HG02884 (cell line): Measurements from ENCODE around the gene E2F2.
"Not testable (repeated sequence)": the region's sequence is repeated elsewhere in the genome, so short reads cannot be mapped to it uniquely, and the experiment has no call there.

Source experiments
- ATAC-seq: cut with Tn5 transposase; IDR thresholded peaks from one replicate; pipeline ENCODE4 v1.9.1; 2021; ENCODE audit warnings: mild to moderate bottlenecking, moderate library complexity; ENCODE audit not compliant: unreplicated experiment

E2F2 gene

DNA sequence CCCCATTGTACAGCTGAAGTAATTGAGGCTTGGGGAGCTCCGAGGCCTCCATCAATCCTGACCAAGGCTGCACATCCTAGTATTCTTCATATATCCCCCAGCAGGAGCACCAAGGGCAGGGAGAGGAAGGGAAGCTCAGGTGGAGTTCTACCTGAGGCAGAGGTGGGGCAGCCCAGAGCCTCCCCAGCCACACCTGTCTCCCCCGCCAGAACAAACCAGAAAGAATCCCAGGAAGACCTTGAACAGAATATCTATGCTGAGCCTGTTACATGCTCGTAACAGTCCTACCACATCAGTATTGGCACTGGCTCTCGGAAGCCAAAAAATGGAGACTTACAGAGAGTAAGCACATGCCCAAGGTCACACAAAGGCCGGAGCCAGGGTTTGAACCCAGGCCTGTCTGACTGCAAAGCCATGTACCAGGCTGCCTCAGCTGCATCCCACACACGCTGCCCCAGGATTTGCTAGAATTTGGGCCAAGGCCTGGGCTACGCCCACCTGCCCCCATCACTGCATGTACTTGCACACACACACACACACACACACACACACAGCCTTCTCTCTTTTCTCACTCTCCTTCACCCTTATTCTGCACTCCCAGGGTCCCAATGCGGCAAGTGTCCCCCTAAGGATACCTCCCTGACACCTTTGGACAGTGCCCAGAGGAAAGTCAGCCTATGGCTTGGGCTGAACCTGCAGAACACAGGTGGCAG is 4.5 kb downstream of the E2F2 start:
- no peak for ATAC-seq

DNA sequence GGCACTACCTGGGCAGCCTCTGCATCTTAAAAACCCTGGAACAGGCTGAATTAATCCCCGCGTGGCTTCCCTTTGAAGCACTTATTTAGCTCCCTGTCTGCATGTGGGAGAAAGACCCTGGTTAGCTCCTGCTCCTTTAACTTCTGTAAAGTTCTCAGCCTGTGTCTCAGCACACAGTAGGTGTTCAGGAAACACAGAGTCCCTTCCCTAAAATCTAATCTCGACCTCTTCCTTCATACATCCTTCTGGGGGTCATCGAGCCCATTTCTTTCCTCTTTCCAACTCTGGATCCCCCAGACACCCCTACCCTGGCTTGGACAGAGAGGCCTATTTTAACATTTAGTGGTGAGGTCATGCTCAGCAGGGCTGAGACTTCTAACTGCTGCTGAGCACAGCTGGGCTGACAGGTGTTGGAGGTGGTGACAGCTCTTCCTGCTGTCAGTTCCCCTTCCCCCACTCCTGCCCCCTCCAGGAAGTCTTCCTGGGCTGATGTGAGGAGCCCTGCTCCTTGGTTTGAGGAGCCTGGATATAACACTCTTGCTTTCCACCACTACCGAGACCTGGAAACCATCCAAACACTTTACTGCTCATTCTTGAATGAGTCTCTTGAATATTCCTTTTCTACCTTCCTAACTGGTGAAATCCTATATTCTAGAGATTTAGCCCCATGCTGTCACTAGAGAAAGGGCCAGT is 5.3 kb downstream of the E2F2 start:
- ATAC-seq, result no peak

DNA sequence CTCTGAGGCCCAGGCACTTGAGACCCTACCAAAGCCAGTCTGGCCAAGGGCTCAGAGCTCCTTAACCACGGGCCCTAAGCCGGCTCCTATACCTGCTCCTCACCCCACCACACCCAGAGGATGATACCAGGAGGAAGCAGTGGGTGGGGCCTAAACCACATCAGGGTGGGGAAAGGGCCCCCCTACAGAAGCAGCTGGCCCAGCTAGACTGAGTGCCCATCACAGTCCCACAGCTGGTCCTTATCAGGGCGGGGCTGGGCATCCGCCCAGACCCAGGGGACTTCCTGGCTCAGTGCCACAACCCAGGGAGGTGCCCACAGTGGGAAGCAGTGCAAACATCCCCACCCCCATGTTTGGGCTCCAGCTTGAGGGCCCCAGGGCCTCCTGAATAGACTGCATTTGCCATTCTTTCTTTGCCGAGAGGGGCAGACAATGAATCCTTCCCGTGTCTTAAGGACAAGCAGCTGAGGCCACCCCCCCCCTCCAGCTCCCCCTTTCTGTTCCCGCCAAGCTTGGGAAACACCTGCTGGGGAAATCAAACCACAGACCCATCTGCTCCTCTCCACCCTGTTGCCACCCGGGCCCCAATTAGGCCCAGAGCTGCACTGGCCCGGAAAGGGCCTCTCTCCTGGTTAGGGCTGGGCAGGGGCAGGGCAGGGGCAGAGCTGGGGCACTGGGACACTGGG is 6.2 kb downstream of the E2F2 start:
- ATAC-seq, result no peak

DNA sequence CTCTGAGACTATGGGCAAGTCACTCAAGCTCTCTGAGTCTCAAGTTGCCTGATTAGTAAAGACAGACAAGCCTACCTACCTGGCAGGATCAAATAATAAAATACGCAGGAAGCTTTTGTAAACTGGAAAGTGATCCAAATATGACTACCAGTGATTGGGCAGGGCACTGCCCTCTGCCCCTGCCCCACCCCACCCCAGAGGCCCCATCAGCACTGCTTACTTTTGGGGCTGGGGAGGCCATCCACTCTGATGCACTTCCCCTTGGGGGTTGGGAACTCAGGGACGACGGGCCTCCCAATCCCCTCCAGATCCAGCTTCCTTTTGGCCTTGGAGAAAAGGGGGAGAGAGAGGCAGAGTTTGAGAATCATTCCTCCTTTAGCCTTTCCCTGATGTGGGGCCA is 6.9 kb downstream of the E2F2 start:
- ATAC-seq, result no peak

DNA sequence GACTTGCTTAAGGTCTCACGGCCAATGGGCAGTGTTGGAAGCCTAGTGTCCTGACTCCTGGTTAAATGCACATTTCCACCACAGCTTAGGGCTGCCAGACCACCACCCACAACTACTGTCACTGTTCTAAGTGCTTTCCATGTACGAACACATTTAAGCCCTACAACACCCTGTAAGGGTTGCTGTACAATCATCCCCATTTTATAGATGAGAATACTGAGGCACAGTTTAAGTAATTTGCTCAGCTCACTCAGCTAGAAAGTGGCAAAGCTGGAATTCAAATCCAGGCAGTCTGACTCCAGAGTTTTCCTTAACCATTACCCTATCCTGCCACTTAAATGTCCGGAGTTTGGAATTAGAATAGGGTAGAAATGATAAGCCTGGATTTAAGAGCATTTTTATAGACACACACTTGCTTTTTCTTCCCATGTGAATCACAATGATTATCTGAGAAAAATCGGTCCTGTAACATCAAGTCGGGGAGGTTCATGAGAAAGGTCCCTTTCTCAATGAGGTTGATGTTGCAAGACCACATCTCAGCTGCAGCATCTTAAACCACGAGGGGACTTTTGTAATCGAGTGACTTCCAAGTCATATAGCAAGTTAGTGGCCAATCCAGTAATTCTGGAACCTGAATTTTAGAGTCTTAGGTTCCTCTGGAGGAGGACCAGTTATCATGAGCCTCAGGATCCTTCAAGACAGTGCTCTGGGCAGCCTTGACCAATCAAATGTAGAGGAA is 8.6 kb downstream of the E2F2 start:
- ATAC-seq, result no peak

DNA sequence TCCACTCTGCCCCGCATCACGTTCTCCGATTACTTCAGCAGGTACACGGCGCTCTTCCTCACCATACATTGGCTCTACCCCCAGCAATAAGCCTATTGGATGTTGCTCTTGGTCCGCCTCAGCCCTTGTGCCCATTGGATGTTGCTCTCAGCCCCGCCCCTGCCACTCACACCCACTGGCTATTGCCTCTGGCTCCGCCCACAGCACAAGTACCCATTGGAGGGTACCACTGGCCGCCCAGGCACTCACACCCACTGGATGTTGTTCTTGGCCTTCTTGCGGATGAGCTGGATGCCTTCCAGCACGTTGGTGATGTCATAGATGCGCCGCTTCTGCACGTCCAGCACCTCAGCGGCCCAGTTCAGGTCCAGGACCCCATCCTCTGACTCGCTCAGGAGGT is 9.4 kb downstream of the E2F2 start:
- no peak for ATAC-seq

DNA sequence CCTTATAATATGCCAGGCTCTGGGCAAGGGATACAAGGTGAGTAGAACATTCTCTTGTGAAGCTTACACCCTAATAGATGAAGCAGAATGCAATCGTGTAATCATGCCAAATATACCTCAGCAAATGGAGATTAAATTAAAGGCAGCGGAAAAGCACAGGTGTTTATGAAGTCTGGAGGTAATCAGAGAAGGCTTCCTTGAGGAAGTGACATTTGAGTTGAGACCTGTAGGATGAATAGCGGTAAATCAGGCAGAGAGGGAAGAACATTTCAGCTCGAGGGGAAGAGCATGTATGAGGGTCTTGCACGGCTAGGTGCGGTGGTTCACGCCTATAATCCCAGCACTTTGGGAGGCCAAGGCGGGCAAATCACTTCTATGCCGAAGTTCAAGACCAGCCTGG is 13.5 kb downstream of the E2F2 start:
- ATAC-seq, result no peak

DNA sequence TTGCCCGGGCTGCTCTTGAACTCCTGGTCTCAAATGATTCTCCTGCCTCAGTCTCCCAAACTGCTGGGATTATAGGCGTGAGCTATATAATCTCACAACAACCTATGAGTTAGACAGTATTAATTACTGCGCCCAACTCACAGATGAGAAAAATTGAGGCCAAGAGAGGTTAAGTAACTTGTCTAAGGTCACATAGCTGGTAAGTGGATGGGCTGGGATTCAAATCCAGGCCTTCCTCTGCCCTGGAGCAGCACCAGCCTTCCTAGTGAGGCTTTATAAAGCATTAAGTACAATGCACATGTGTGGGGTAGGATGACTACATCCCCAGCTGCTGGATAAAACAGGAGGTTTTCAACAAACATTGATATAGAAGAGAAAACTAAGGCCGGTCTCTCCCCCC is 15.1 kb downstream of the E2F2 start:
- no peak for ATAC-seq

DNA sequence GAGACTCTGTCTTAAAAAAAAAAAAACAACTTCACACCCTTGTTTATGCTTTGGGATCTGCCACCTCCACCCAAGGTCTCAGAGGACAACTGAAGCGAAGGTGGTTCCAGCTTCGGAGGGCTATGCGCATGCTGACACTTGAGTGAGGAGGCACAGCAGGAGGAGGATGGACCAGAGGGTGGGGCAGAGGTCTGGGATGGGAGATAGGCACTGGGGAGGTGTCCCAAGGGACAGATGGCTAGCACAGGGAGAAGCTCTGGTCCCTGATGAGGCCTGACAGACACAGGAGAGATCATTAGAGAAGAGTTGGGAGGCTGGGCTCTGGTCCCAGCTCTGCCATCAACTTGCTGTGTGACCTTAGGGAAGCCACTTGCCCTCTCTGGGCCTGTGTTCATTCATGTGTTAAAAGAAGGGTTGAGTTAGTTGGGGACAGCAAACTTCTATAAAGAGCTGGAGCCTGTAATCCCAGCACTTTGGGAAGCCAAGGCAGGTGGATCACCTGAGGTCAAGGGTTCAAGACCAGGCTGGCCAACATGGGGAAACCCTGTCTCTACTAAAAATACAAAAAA is 16.8 kb downstream of the E2F2 start:
- ATAC-seq, result no peak

DNA sequence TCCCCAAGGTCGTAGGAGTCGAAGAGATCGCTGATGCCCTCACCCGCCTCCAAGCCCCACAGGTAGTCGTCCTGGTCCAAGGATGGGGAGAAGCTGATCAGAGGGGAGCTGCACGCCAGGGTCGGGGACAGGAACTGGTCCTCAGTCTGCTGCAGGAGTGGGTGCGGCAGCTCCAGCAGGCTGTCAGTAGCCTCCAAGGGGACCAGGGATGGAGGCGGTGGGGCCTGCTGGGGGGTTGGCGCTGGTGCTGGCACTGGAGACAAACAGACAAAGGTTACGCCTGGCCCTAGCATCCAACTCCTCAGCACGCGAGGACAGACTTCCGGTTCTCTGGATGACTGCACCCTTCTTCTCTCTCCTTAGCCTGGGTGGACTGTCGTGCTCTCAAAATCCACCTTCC is 21.1 kb downstream of the E2F2 start:
- no peak for ATAC-seq

DNA sequence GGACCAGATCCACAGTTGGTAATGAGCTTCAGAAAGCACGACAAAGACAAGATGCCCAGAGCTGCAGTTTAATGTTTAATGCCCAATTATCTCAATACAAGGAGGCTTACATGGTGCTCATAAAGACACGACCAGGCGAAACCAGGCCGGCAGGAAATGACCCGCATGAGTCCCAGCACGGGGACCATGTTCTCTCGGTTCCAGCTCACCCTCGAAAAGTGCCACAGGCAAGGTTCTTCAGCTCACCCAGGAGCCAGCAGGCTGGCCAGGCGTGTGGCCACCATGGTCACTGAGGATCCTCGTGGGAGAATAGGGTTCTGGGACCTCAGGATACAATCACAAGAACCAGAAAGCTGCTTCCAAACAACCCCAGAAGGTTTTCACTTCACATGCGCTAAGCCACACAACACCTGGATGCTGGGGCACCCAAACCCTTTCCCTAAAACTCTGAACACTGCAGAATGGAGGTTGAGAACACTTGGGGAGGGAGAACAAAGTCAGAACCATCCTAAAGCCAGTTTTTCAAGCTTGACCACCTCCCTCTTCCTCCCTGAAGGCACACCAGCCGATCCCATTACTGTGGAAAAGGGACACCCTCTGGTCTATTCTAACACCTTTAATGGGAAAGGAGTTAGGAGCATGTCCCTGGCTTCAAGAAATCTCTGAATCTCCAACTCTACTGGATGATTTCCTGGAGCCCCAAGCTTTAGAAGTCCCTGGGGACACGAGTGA is 24.5 kb downstream of the E2F2 start:
- ATAC-seq, result no peak

DNA sequence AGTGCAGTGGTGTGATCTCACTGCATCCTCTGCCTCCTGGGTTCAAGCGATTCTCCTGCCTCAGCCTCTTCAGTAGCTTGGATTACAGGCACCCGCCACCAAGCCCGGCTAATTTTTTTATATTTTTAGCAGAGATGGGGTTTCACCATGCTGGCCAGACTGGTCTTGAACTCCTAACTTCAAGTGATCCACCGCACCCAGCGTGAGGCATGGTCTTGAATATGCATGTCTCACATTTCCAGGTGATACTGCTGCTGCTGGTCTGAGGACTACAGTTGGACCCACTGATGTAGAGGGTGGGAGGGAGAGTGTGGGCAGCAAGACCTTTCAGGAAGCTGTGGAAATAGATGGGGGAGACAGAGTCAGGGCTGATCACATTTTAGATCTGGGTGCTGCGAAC is 25.2 kb downstream of the E2F2 start:
- ATAC-seq, result no peak

DNA sequence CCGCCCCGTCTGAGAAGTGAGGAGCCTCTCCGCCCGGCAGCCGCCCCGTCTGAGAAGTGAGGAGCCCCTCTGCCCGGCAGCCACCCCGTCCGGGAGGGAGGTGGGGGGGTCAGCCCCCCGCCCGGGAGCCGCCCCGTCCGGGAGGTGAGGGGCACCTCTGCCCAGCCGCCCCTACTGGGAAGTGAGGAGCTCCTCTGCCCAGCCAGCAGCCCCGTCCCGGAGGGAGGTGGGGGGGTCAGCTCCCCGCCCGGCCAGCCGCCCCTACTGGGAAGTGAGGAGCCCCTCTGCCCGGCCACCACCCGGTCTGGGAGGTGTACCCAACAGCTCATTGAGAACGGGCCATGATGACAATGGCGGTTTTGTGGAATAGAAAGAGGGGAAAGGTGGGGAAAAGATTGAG is 26.9 kb downstream of the E2F2 start:
- ATAC-seq, result not testable (repeated sequence)

DNA sequence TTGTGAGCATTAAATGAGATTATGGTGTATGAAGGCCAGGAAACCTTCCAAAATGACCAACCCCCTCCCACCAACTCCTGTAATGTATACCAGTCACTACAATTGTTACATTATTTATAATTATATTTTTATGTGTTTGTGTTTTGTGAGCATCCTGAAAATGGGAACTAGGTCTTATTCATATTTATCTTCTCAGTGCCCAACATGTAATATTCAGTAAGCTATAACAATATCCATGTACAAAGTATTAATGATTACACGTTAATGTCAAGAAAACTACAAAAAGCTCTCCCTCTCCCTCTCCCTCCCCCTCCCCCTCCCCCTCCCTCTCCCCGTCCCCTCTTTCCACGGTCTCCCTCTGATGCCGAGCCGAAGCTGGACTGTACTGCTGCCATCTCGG is 28.1 kb downstream of the E2F2 start:
- no peak for ATAC-seq

DNA sequence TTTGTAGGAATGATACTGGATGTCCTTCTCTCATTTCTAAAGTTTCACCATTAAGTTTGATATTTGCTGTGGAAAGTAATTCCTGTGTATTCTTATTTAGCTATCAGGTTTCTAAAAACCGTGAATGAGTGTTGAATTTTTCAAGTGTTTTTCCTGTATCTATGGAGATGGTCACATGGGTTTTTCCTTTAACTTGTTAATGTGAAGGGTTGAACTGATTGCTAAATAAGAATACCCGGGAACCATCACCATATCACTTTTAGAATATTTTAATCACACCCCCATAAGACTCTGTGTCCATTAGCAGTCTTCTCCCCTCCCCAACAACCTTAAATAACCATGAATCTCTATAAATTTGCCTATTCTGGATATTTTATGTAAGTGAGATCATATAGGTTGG is 30.6 kb downstream of the E2F2 start:
- no peak for ATAC-seq

DNA sequence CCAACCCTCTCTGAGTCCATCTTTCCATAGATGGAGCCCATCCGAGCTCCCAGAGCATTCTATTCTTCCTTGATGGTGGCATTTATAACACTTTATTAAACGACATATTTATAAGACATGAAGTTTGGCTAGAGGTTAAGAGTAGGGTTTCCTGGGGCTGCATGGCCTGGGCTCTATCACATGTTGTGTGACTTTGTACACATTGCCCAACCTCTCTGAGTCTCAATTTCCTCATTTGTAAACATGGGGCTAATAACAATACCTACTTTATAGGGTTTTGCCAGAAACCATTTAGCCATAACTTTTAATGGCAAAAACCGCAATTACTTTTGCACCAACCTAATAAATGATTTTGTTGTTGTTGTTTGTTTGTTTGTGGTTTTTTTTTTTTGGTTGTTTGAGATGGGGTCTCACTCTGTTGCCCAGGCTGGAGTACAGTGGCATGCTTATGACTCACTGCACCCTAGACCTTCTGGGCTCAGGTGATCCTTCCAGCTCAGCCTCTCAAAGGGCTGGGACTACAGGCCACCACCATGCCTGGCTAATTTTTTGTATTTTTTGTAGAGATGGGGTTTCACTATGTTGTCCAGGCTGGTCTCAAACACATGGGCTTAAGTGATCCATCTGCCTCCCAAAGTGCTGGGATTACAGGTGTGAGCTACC is 33.1 kb downstream of the E2F2 start:
- ATAC-seq, result no peak

DNA sequence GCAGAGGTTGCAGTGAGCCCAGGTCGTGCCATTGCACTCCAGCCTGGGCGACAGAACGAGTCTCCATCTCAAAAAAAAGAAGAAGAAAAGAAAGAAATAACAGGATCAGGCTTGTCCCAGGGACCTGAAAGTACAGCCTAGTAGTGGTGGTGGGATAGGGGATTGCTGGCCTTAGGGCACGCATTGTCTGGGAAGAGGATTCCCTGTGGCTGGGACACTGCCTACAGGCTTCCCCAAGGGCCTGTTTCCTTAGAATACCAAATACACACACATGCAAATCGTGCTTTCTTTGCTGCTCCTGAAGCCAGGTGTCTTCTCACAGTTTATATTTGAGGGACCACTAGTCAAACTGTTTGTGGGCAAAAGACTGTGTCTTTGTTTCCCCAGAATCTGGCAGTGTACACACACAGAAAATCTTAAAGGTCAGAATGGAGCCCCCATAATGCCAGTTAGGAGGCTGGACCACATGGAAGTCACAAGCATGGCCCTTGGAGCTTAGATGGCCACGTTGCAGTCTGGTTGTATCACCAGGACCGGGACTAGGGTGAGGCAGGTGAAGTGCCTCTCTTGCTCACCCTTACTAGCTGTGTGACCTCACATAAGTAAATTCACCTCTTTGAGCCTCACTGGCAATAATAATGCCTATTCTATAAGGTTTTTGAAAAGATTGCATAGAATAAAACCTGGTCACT is 34.4 kb downstream of the E2F2 start:
- ATAC-seq, result no peak

DNA sequence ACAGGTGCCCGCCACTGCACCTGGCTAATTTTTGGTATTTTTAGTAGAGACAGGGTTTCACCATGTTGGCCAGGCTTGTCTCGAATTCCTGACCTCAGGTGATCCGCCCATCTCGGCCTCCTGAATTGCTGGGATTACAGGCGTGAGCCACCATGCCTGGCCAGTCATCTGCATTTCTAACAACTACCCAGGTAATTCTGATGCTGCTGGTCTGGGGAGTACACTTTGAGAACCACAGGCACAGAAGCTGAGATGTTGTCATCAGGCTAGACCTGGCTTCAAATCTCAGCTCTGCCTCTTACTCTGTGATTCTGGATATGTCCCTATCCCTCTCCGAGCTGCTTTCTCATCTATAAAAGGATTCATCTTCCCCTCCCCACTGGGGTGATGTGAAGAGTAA is 36.2 kb downstream of the E2F2 start:
- ATAC-seq, result not testable (repeated sequence)

DNA sequence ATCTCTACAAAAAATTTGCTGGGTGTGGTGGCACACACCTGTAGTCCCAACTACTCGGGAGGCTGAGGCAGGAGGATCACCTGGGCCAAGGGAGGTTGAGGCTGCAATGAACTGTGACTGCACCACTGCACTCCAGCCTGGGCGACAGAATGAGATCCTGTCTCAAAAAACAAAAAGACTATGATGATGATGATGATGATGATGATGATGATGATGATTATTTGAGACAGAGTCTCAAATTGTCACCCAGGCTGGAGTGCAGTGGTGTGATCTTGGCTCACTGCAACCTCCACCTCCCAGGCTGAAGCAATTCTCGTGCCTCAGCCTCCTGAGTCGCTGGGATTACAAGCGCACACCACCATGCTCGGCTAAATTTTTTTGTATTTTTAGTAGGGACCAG is 38.3 kb downstream of the E2F2 start:
- ATAC-seq, result not testable (repeated sequence)
